ENCODE results near the gene RAD9A. TPM values are rescaled to one million over a fixed set of nuclear protein-coding genes. Genes with fewer than 3 reads are reported as not detected.

The RAD9A gene
- total RNA-seq, 1 experiment from 2014 or later = 55.1 TPM

- ChIA-PET POLR2A (interaction anchor here (1.0 to 2.7 kb wide), 6 partner anchors 21 to 113 kb away, joined by 3 to 31 read pairs (median 6); partner anchors contain the start of genes CLCF1, PPP1CA and RAD9A), CTCF (interaction anchor here (0.6 to 17.9 kb wide), 7 partner anchors 7 to 754 kb away, joined by 4 to 775 read pairs (median 15); partner anchors contain the start of genes CLCF1 and PPP1CA)
- Histone ChIP-seq H3K27me3 (replicated peaks; ENCODE audit: control insufficient read depth, insufficient read depth, low read length) (no peaks in the 10 kb centered on the region), H3K4me1 (peaks cover 58% of the 10 kb centered on the region), H3K36me3 (ENCODE audit: control insufficient read depth, insufficient read depth, low read length) (no peaks in the 10 kb centered on the region), H3K4me3 (ENCODE audit: low read depth, low read length) (peak overlapping the region; percentile 50), H3K9me3 (no peaks in the 10 kb centered on the region)
- DNase-seq = peak in 1 of 2 experiments; percentile 56
- H3K36me3 Mint-ChIP-seq (ENCODE audit: insufficient read depth, unreplicated experiment) = peaks cover 11% of the 10 kb centered on the region
- peak overlapping the region; percentile 83 for H3K4me3 Mint-ChIP-seq (ENCODE audit: unreplicated experiment)
- intact Hi-C loops (cut with micrococcal nuclease; ENCODE audit: unreplicated experiment) = loop anchor here (5.0 kb wide), 1 partner anchor 230 kb away; the partner anchor contains the start of gene GSTP1
- H3K27me3 Mint-ChIP-seq (ENCODE audit: insufficient read depth, unreplicated experiment) = no peaks in the 10 kb centered on the region
- no peaks in the 10 kb centered on the region for H3K9me3 Mint-ChIP-seq (ENCODE audit: unreplicated experiment)
- H3K27ac Mint-ChIP-seq (ENCODE audit: unreplicated experiment) = peak overlapping the region; percentile 81
- no peak for TF ChIP-seq CTCF (IDR thresholded peaks at IDR 0.05; ENCODE audit: insufficient read depth in 1 of 2, low read depth in 1 of 2, low read length in 1 of 2, severe bottlenecking in 1 of 2, unreplicated experiment in 1 of 2)
- BruUV-seq (replicated peaks) = TSS peak; percentile 70
- H3K4me1 Mint-ChIP-seq (ENCODE audit: low read depth, unreplicated experiment) = peaks cover 35% of the 10 kb centered on the region
These were observed 39.1 kb upstream of the RAD9A start for GRCh38 chr11:67352546-67353316.

- no TSS peak for BruUV-seq (replicated peaks)
- peak within 1 kb of the TSS; percentile 50 for H3K4me3 ChIP-seq (ENCODE audit: low read depth, low read length)
- DNase-seq = peak; percentile 99 to 100
- peak within 1 kb of the TSS; percentile 81 for H3K27ac Mint-ChIP-seq (ENCODE audit: unreplicated experiment)
- H3K27me3 ChIP-seq (replicated peaks; ENCODE audit: control insufficient read depth, insufficient read depth, low read length) = no peaks in the 10 kb centered on the region
- H3K36me3 ChIP-seq (ENCODE audit: control insufficient read depth, insufficient read depth, low read length) = no peaks in the 10 kb centered on the region
- ChIA-PET POLR2A (interaction anchor here (1.0 to 2.7 kb wide), 8 partner anchors 20 to 114 kb away, joined by 3 to 31 read pairs (median 4); partner anchors contain the start of genes CLCF1, PPP1CA and RAD9A), CTCF (interaction anchor here (0.6 to 17.9 kb wide), 9 partner anchors 8 to 753 kb away, joined by 3 to 775 read pairs (median 14); partner anchors contain the start of genes CLCF1, PPP1CA and RAD9A)
- no peaks in the 10 kb centered on the region for H3K9me3 ChIP-seq
- intact Hi-C loops (cut with micrococcal nuclease; ENCODE audit: unreplicated experiment) = loop anchor here (1.0 to 5.0 kb wide), 2 partner anchors 7 to 229 kb away; partner anchors contain the start of gene GSTP1
- peaks cover 27% of the 10 kb centered on the region for H3K4me1 Mint-ChIP-seq (ENCODE audit: low read depth, unreplicated experiment)
- peaks cover 51% of the 10 kb centered on the region for H3K4me1 ChIP-seq
- TF ChIP-seq CTCF (IDR thresholded peaks at IDR 0.05; ENCODE audit: insufficient read depth in 1 of 2, low read depth in 1 of 2, low read length in 1 of 2, severe bottlenecking in 1 of 2, unreplicated experiment in 1 of 2) = no peak
- H3K4me3 Mint-ChIP-seq (ENCODE audit: unreplicated experiment) = peak within 1 kb of the TSS; percentile 83
- H3K27me3 Mint-ChIP-seq (ENCODE audit: insufficient read depth, unreplicated experiment) = no peaks in the 10 kb centered on the region
- peaks cover 16% of the 10 kb centered on the region for H3K36me3 Mint-ChIP-seq (ENCODE audit: insufficient read depth, unreplicated experiment)
- no peaks in the 10 kb centered on the region for H3K9me3 Mint-ChIP-seq (ENCODE audit: unreplicated experiment)
These were observed 38.3 kb upstream of the RAD9A start, which contains the start of gene POLD4 for GRCh38 chr11:67353317-67354074. POLD4 (minus strand) TSS chr11:67353546; CDS start chr11:67353399, 147 bp downstream.

Data from Caco-2 (cell line).